Stimulated activated effector memory CD8-positive, alpha-beta T cell treated with anti-CD3 and anti-CD28 coated beads, Interleukin-12 subunit alpha, Interleukin-12 subunit beta, amount 100 ng/mL, for 72 hours (primary cell): Measurements from ENCODE around the gene TMEM45B.
"Not testable (repeated sequence)": the region's sequence is repeated elsewhere in the genome, so short reads cannot be mapped to it uniquely, and the experiment has no call there.

Experiments used
- ATAC-seq: fragments of 150-1000 bp; cut with Tn5 transposase; 2 replicates; pipeline ENCODE4 v1.10.0; 2021
- DNase-seq, 2 donors: peaks; one replicate each; pipeline ENCODE4 v3.0.0; 2021 to 2022; ENCODE audit warnings: low spot score in 2 of 2
- H3K27ac Mint-ChIP-seq: one replicate; pipeline ENCODE4 v1.8.0; 2022; ENCODE audit warnings: mild to moderate bottlenecking, mixed read lengths
- H3K36me3 Mint-ChIP-seq: one replicate; pipeline ENCODE4 v1.8.0; 2022; ENCODE audit warnings: mild to moderate bottlenecking, mixed read lengths
- H3K4me1 Mint-ChIP-seq: one replicate; pipeline ENCODE4 v1.8.0; 2022; ENCODE audit warnings: mixed read lengths
- H3K4me3 Mint-ChIP-seq: one replicate; pipeline ENCODE4 v1.8.0; 2022; ENCODE audit warnings: mild to moderate bottlenecking, mixed read lengths
- H3K9me3 Mint-ChIP-seq: one replicate; pipeline ENCODE4 v1.8.0; 2022; ENCODE audit warnings: mixed read lengths

The TMEM45B gene

GRCh38 chr11:129815596-129816461, at the start of gene TMEM45B:
Gene TMEM45B (plus strand): TSS chr11:129815848. CDS start chr11:129852483, 36,635 bp downstream.
- H3K9me3 Mint-ChIP-seq, result no peaks in the 10 kb centered on the region
- peaks cover 6% of the 10 kb centered on the region for H3K36me3 Mint-ChIP-seq
- H3K4me3 Mint-ChIP-seq, result peak within 1 kb of the TSS; percentile 54
- no peak within 1 kb of the TSS for H3K27ac Mint-ChIP-seq
- ATAC-seq, result peak; percentile 57
- no peak for DNase-seq
- peaks cover 21% of the 10 kb centered on the region for H3K4me1 Mint-ChIP-seq

GRCh38 chr11:129766898-129767604, 48.6 kb upstream of the TMEM45B start:
- no peak for DNase-seq
- ATAC-seq, result no peak
- Mint-ChIP-seq H3K4me1 (peaks cover 5% of the 10 kb centered on the region), H3K27ac (no peak overlapping the region), H3K36me3 (no peaks in the 10 kb centered on the region), H3K9me3 (peaks cover 5% of the 10 kb centered on the region), H3K4me3 (no peak overlapping the region)

- H3K9me3 Mint-ChIP-seq, result peaks cover 5% of the 10 kb centered on the region
- ATAC-seq (no peak), DNase-seq (no peak)
- no peak overlapping the region for H3K27ac Mint-ChIP-seq
- H3K4me1 Mint-ChIP-seq, result peaks cover 5% of the 10 kb centered on the region
- H3K4me3 Mint-ChIP-seq, result no peak overlapping the region
- H3K36me3 Mint-ChIP-seq, result no peaks in the 10 kb centered on the region
These were observed 47.8 kb upstream of the TMEM45B start for GRCh38 chr11:129767827-129768226.

- no peak overlapping the region for H3K4me3 Mint-ChIP-seq
- H3K4me1 Mint-ChIP-seq, result peaks cover 5% of the 10 kb centered on the region
- ATAC-seq (no peak), DNase-seq (no peak)
- peaks cover 5% of the 10 kb centered on the region for H3K9me3 Mint-ChIP-seq
- no peak overlapping the region for H3K27ac Mint-ChIP-seq
- no peaks in the 10 kb centered on the region for H3K36me3 Mint-ChIP-seq
These were observed 47.3 kb upstream of the TMEM45B start for GRCh38 chr11:129768356-129768755.

DNA sequence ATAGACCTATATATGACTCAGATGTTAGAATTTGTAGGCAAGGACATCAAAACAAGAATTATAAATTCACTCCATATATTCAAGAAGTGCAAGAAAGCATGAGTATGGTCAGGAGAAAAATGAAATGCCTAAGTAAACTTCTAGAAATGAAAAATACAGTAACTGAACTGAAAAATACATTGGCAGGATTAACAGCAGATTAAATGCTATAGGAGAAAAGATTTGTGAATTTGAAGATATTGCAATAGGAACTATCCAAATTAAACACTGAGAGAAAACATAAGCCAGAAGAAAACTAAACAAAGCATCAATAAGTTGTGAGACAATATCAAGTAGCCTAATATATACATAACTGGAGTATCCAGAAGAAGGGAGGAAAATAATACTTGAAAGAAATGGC, 46.6 kb upstream of the TMEM45B start:
- no peak for ATAC-seq
- no peak overlapping the region for H3K27ac Mint-ChIP-seq
- H3K4me1 Mint-ChIP-seq, result peaks cover 5% of the 10 kb centered on the region
- H3K4me3 Mint-ChIP-seq, result no peak overlapping the region
- peaks cover 5% of the 10 kb centered on the region for H3K9me3 Mint-ChIP-seq
- no peak for DNase-seq
- no peaks in the 10 kb centered on the region for H3K36me3 Mint-ChIP-seq

- ATAC-seq, result no peak
- H3K4me3 Mint-ChIP-seq, result no peak overlapping the region
- peaks cover 5% of the 10 kb centered on the region for H3K4me1 Mint-ChIP-seq
- DNase-seq, result no peak
- H3K36me3 Mint-ChIP-seq, result no peaks in the 10 kb centered on the region
- H3K9me3 Mint-ChIP-seq, result peaks cover 5% of the 10 kb centered on the region
- H3K27ac Mint-ChIP-seq, result no peak overlapping the region
These were observed 44.7 kb upstream of the TMEM45B start for GRCh38 chr11:129770993-129771392.

DNA sequence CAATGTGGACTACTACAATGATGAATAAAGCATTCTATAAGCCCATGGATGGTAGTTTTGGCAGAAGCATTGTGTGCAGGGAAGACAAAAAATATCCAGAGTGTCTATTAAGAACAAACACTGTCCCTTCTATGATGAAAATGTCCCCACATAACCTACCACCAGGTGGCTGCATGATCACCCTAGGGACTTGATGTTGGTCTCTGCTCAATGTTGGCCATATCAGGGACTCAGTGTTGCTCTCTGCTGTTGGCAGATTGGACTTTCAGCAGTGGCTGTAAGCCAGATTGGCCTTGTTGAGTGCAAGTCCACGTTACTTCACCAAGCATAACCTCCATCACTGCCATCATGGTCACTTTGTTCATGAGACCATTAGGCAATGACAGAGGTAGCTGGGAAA, 44.2 kb upstream of the TMEM45B start:
- DNase-seq, H3K9me3 Mint-ChIP-seq, H3K36me3 Mint-ChIP-seq, H3K27ac Mint-ChIP-seq, ATAC-seq, H3K4me3 Mint-ChIP-seq, H3K4me1 Mint-ChIP-seq: not testable (repeated sequence)

GRCh38 chr11:129778877-129779276, 36.8 kb upstream of the TMEM45B start:
- H3K4me1 Mint-ChIP-seq, result no peaks in the 10 kb centered on the region
- no peak overlapping the region for H3K4me3 Mint-ChIP-seq
- H3K36me3 Mint-ChIP-seq, result no peaks in the 10 kb centered on the region
- no peak for ATAC-seq
- no peak overlapping the region for H3K27ac Mint-ChIP-seq
- H3K9me3 Mint-ChIP-seq, result no peaks in the 10 kb centered on the region
- no peak for DNase-seq

GRCh38 chr11:129779342-129779741, 36.3 kb upstream of the TMEM45B start:
- Mint-ChIP-seq H3K27ac (no peak overlapping the region), H3K4me1 (no peaks in the 10 kb centered on the region), H3K4me3 (no peak overlapping the region), H3K36me3 (no peaks in the 10 kb centered on the region), H3K9me3 (no peaks in the 10 kb centered on the region)
- DNase-seq (no peak), ATAC-seq (no peak)

DNA sequence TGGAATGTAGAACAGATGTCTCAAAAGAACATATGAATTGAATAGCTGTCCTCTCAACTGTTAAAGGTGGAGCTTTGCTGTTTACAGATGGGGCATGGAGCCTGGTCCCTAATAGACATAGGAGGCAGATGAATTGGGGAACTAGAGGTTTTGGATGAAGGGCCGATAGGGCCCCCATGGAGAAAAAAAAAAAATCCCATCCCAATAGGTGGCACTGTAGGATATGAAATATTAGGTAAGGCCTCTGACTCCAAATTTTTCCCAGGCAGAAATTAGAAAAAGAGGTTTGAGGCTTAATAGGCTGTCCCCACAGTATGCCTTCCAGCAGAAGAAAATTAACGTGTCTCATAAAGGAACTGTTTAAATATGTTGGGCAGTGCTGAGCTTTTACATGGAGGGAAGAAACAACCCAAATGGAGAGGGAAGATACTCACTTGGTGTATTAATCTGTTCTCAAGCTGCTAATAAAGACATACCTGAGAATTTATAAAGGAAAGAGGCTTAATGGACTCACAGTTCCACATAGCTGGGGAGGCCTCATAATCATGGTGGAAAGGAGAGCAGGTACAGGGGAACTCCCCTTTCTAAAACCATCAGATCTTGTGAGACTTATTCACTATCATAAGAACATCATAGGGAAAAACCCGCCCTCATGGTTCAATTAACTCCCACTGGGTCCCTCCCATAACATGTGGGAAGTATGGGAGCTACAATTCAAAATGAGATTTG, 30.1 kb upstream of the TMEM45B start:
- DNase-seq, result no peak
- peaks cover 4% of the 10 kb centered on the region for H3K4me1 Mint-ChIP-seq
- no peak overlapping the region for H3K4me3 Mint-ChIP-seq
- ATAC-seq, result no peak
- no peaks in the 10 kb centered on the region for H3K9me3 Mint-ChIP-seq
- H3K27ac Mint-ChIP-seq, result no peak overlapping the region
- H3K36me3 Mint-ChIP-seq, result no peaks in the 10 kb centered on the region

GRCh38 chr11:129786112-129786416, 29.6 kb upstream of the TMEM45B start:
- not testable (repeated sequence) for H3K27ac Mint-ChIP-seq

DNA sequence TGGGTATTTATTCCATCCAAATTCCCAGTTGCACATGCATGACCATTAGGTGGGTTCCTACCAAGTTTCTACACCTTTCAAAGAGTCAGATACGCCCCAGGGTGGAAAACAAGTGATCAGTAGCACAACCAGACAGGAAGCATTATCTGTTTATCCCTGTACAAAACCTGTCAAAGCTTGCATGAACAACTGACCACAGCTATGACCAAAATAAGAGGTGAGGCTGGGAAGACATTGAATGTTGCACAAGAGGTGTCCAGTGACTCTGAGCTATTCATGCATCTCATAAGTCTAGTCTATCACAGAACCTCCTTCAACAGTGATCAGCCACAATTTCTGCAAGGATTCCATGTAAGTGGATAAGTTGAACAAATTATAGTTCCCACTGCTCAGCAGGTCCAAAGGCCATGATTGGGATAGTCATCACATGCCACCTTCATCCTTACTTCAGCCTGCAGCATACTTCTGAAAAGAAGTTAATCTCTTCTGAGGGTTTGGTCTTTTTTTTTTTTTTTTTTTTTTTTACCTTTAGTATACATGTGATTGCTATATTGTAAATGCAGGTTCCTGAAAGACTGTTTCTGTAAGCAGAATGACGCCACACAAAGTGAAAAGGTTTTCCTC, 28.0 kb upstream of the TMEM45B start:
- DNase-seq, result no peak
- no peak for ATAC-seq
- no peaks in the 10 kb centered on the region for H3K36me3 Mint-ChIP-seq
- H3K4me3 Mint-ChIP-seq, result no peak overlapping the region
- H3K4me1 Mint-ChIP-seq, result peaks cover 4% of the 10 kb centered on the region
- no peaks in the 10 kb centered on the region for H3K9me3 Mint-ChIP-seq
- no peak overlapping the region for H3K27ac Mint-ChIP-seq

More at GRCh38 chr11:129786112-129786416, 29.6 kb upstream of the TMEM45B start:
- not testable (repeated sequence) for ATAC-seq, H3K9me3 Mint-ChIP-seq, DNase-seq, H3K36me3 Mint-ChIP-seq, H3K4me1 Mint-ChIP-seq, H3K4me3 Mint-ChIP-seq

DNA sequence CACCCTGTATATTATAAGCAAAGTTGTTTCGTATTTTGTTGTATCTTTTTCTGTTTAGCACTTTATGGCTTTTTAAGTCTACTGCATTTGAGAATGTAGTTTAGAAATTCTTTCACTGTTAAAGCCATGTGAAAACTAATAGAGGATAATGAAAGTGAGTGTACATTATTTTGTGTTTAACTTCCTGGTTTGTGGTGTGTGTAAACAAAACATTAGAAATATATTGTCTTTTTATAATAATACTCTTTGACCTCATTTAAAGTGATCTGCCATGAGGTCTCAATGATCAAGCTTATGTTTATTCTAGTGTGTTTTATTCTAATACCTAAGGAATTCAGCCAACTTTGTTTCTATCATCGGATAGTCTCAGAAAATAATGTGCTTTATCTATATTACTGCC, 27.4 kb upstream of the TMEM45B start:
- Mint-ChIP-seq H3K27ac (no peak overlapping the region), H3K4me1 (peaks cover 4% of the 10 kb centered on the region), H3K4me3 (no peak overlapping the region), H3K9me3 (no peaks in the 10 kb centered on the region), H3K36me3 (no peaks in the 10 kb centered on the region)
- ATAC-seq (no peak), DNase-seq (no peak)

DNA sequence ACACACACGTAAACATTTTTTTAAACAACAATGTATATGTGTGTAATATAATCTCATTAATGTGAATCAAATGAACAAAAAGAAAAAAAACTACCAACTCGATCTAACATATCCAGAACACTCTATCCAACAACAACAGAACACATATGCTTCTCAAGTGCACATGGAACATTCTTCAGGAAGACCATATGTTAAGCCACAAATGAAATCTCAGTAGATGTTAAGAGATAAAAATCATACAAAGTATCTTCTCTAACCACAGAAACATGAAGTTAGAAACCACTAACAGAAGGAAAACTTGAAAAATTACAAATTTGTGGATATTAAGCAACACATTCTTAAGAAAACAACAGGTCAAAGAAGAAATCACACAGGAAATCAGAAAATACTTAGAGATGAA, 25.5 kb upstream of the TMEM45B start:
- Mint-ChIP-seq H3K36me3 (no peaks in the 10 kb centered on the region), H3K9me3 (no peaks in the 10 kb centered on the region), H3K4me1 (peaks cover 4% of the 10 kb centered on the region), H3K4me3 (no peak overlapping the region), H3K27ac (no peak overlapping the region)
- DNase-seq, result no peak
- no peak for ATAC-seq

DNA sequence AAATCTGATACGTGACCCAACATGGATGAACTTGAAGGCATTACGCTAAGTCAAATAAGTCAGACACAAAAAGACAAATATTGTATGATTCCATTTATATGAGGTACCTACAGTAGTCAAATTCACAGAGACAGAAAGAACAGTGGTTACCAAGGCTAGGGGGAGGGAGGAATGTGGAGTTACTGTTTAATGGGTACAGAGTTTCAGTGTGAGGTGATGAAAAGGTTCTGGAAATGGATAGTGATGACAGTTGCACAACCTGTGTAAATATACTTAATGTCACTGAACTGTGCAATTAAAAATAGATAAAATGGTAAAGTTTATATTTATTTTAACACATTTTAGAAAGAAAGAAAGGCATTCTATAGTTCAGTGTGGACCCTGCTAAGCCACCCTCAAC, 24.1 kb upstream of the TMEM45B start:
- Mint-ChIP-seq H3K4me3 (no peak overlapping the region), H3K9me3 (no peaks in the 10 kb centered on the region)
- no peak for ATAC-seq

More for the DNA sequence above, 24.1 kb upstream of the TMEM45B start:
- Mint-ChIP-seq H3K36me3 (no peaks in the 10 kb centered on the region), H3K4me1 (peaks cover 4% of the 10 kb centered on the region), H3K27ac (no peak overlapping the region)
- no peak for DNase-seq
